A673 (cell line): ENCODE data around the gene GAREM1.

Source experiments
- EZH2 ChIP-seq: fragments of 200-600 bp; sonication (generic); IDR thresholded peaks from 2 replicates; pipeline ENCODE4 v1.6.1; 2017; ENCODE audit warnings: borderline replicate concordance, low read depth, mild to moderate bottlenecking, mixed read lengths, antibody characterized with exemption, low read length; ENCODE audit not compliant: poor library complexity, severe bottlenecking
- TF ChIP-seq, protein P1 (sequence below): fragments of 300-800, 200-600 bp; sonication (generic); conservative IDR thresholded peaks from 2 replicates; pipeline ENCODE4 v1.5.1; 2017; ENCODE audit warnings: low read depth, mild to moderate bottlenecking, antibody characterized with exemption, low read length, moderate library complexity, mixed read lengths

DNA sequence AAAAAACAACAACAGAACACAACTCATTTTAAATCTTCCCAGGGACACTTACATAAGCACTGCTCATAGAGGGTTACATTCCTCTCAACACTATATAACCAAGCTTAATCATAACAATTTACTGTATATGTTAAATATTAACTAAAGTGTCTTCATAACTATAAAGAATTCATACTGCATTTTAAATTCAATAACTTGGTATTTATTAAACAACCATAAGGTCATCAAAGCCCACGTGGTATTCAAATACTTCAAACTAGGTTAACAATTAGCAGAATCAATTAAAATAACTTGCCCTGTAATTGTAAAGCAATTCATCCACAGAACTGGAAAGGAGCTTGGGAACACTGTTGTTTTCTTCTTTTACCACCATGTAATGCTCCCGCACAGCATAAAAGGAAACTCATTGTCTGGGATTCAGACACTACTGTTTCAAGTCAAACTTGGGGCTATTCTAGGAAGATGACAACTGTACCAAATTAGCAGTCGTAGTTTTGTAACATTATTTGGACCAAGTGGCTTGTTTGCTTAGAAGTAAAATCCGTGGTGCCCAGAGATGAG, 10.4 kb downstream of the GAREM1 start:
- TF ChIP-seq, protein P1, sequence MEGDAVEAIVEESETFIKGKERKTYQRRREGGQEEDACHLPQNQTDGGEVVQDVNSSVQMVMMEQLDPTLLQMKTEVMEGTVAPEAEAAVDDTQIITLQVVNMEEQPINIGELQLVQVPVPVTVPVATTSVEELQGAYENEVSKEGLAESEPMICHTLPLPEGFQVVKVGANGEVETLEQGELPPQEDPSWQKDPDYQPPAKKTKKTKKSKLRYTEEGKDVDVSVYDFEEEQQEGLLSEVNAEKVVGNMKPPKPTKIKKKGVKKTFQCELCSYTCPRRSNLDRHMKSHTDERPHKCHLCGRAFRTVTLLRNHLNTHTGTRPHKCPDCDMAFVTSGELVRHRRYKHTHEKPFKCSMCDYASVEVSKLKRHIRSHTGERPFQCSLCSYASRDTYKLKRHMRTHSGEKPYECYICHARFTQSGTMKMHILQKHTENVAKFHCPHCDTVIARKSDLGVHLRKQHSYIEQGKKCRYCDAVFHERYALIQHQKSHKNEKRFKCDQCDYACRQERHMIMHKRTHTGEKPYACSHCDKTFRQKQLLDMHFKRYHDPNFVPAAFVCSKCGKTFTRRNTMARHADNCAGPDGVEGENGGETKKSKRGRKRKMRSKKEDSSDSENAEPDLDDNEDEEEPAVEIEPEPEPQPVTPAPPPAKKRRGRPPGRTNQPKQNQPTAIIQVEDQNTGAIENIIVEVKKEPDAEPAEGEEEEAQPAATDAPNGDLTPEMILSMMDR = no peak
- no peak for TF ChIP-seq EZH2
